Stimulated activated CD8-positive, alpha-beta memory T cell treated with anti-CD3 and anti-CD28 coated beads, Interleukin-4, amount 100 ng/mL, for 4 hours (primary cell): ENCODE results near the gene KCNQ2.

Experiments
- DNase-seq, 2 donors: peaks; one replicate each; pipeline ENCODE4 v3.0.0-alpha.2; 2020; ENCODE audit warnings: low read depth in 2 of 2, low spot score in 1 of 2

Gene KCNQ2

DNA sequence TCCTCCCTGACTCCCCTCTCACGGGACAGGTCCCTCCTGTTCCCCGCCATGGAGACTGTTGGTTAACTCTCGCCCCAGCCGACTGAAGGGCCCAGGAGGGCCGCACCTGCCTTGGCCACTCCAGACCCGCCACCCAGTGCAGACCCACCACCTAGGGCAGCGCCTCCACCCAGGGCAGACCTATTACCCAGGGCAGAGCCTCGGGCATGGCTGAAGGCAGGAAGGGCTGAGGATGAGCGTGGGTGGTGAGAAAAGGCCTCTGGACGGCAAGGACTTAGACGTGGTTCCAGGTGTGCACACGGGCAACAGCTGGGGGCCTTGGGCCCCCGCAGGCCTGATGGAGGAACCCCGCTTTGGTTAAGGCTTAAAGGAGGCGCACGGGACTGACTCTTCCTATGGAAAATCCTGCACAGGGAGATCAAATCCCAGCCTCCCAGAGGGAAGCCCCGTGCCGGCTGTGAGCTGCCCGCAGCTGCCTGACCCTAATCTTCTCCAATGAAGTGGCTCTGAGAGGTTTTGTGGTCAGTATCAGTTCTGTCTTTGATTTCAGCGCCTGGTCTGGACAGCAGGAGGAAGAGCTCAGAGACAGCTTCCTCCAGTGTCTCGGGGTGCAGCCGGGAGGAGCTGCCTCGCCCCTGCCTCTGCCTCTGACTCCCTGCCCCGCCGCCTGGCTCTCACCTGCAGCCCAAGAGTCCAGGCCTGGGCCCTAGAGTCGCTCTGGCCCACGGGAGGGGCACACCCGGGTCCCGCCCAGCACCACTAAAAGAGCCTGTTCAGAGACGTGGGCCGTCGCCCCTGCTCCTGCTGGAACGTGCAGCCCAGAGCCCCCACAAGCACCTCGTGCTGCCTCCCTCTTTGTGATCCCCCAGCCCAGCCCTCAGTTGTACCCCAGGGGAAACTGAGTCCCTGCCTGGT, 99.2 kb downstream of the KCNQ2 start:
- no peak for DNase-seq

DNA sequence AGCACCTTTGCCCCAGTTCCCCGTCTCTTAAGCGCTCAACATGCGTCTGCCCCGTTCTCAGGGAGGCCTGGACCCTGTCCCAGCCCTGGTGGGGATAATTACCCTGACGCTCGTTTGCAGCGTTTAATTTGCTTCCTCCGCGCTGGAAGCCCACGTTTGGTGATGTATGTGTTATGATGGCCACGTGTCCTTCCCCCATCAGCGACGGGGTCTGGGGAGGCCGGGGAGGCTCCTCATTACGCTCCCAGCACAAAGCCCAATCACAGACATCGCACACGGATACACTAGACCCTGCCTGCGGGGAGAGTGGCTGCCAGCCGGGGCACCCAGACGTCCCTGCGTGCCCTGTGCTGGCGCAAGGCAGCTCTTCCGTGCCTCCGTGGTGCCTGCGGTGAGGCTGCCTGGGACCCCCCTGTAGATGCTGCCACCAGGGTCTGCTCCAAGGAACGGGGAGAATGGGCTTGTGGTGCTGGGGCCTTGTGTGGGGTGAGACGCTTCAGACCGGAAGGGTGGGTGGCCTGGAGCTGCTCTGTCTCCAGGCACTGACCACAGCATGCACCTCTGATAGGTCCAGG, 101.1 kb downstream of the KCNQ2 start:
- DNase-seq = no peak

DNA sequence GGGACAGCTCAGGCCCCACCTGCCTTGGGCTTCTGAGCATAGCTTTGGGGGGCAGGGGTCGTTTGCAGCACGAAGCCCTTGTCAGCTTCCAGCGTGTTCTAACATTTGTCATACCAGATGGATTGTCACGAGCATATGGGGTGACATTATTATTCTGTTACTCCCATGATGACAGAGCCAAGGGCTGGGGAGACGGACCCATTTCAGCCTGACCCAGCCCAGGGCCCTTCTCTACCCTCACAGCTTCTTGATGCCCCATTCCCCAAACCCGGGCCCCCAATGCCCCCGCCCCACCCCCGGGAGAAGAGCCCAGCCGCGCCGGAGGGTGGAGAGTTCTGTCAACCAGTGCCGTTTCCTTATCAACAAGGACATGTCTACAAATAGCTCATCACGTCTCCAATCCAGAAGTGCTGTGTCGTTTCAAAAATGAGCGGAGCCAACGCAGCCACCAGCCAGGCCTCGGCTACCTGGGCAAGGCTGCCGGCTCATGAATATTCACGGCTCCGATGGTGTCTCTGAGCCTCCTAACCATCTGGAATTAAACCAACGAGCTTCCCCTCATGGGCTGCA, 101.8 kb downstream of the KCNQ2 start:
- DNase-seq = no peak

DNA sequence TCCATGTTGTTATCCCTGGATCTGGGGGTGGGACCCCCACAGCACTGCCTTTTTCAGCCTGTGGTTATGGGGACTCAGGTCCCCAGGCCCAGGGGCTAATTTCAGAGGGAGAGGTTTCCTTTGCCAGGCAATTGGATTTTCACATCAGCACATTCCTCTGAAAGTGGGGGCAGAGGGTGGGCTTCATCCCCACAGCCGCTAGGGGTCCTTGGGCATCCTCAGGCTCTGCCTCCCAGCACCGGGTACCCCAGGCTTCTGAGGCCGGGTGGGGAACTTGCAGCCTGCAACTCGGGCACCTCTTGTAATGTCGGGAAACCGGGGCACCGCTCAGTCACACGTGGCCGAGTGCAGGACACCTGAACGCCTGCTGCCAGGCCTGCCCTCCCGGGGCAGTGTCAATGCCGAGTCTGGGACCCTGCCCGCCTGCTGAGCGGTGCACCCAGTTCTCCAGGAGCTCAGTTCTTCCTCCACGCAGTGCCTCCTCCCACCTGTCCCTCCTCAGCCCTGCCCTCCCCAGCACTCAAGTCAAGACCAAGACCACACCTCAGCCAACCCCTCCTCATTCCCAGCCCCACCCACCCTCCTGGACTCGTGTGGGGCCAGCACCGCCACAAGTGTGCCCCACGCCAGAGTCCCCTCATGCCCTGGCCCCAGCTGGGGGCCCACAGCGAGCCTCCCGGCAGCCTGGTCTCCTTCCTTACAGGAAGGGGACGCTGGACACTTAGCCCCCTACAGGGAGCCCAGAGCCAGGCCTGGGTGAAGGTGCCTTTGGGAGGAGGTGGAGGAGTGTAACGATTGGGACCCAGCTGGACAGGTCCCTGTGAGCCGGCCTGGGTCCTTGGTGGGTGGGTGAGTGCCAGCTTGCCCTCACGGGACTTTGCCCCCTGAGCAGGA, 102.5 kb downstream of the KCNQ2 start:
- no peak for DNase-seq

DNA sequence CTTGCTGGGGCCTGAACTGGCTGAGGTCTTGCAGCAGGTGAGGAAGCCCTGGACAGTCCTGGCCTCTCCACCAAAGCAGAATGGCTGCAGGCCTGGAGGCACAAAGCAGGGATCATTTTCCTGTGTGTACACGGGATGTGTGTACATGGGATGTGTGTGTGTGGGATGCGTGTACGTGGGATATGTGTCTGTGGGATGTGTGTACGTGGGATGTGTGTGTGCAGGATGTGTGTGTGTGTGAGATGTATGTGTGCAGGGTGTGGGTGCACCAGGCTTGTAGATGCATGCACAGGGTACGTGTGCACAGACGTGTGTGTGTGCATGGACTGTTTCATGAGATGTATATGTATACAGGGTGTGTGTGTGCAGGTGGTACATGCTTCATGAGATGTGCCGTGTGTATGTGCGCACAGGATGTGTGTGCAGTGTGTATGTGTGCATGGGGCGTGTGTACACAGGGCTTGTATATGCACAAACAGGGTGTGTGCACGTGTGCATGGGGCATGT, 103.4 kb downstream of the KCNQ2 start:
- no peak for DNase-seq

DNA sequence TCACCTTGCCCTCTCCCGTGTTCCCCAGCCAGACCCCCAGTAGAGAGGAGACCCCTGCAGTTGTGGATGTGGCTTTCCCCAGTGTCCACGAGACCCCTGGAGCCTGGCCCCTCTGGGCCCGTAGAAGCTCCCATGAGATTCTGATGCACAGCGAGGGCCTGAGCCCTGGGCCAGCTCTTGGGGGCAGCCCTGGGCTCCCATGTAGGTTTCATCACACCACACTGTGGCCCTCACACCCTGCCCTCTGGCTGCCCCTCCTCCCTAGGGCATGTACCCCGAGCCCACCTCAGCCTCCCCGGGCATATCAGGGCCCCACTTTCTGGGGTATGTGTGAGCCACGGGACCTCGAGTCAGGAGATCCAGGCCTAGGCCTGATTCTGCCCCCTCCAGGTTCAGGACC, 104.3 kb downstream of the KCNQ2 start:
- no peak for DNase-seq

DNA sequence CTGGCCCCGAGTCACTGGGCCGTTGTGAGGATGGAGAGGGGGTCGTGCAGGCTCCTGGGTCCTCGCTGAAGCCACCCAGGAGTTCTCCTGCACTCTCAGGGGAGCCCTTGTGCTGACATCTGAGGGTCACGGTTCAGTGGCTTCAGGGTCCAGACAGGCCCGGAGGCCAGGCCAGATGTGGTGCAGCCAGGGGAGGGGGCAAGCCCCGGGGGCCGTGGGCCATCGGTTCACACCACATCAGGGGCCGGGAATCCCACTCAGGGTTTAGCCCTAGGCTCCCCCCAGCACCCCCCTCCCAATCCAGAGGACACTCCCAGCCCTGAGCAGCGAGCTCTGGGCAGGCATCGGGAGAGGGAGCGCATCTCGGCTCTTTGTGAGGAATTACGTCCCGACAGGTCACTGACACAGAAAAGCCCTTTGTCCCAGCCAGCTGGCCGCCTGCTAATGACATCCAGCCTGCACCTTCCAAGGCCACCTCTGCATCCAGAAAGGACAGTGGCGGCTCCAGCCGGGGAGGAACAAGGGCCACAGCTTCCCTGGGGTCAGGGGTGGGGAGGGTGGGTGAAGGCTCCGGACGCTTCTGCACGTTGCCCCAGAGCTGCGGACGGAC, 104.9 kb downstream of the KCNQ2 start:
- no peak for DNase-seq

DNA sequence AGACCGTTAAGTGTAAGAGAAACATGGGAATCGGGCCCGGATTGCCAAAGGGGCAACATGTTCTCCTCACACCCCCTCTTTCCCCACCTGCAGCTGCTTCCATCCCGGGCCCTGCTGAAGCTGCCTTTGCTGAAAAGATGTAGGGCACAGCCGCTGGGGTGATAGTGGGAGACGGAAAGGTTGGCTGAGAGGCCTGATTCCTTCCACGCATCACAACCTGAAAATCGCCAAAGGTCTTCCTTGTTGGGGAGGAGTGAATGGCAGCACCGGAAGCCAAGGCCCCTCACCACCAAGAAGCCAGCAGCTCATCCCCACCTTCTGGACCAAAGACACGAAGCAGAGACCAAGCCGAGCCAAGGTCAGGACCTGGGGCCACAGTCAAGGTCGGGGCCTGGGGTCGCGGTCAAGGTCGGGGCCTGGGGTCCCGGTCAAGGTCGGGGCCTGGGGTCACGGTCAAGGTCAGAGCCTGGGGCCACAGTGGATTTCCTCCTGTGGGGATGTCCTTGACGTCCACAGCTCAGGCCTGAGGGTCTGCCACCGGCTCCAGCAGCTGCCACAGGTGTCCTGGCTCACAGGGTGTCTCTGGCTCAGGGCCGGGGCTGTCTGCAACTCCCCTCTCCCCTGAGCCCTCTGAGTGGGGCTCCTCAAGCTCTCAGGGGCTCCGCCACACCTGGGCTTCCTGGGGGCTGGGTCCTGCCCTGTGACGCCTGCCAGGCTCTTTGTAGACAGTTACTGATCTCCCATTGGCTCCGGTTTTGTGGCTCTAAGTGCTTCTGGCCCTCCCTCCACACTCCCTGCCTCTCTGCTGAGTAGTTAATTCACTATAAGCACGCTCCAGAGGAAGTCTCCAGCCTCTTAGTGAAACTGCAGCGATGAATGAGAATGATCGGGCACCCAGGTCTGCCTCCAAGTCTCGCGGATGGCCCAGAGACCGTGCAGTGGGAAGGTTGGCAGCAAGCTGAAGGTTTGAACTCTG, 105.8 kb downstream of the KCNQ2 start:
- DNase-seq = no peak

DNA sequence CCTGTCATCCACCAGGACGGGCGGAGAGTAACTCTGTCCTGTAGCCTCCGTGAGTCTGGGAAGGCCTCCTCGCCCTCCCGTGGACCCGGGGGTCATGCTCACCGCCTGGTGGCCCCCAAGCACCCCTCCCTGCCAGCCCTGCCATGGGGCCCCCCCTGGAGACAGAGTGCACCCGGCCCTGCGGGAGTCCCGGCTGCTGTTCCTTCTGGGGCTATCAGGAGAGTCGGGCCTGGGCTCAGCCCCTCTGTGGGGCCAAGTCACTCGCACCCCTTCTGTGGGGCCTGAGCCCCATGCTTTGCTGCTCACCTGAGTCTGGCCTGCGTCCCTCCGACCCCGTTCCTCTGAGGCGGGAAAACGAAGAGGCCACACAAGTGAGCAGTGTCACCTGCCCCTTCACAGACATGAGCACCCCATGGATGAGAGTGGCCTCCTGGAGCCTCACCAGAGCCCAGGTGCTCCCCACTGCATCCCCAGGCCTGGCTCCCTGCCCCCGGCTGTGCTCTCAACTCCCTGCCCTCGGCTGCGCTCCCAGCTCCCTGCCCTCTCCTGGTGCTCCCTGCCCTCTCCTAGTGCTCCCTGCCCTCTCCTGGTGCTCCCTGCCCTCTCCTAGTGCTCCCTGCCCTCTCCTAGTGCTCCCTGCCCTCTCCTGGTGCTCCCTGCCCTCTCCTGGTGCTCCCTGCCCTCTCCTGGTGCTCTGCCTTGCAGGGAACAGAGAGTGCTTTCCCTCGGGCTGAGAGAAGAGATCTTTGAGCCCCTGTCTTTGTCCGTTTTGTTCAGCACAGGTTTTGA, 106.7 kb downstream of the KCNQ2 start:
- no peak for DNase-seq

DNA sequence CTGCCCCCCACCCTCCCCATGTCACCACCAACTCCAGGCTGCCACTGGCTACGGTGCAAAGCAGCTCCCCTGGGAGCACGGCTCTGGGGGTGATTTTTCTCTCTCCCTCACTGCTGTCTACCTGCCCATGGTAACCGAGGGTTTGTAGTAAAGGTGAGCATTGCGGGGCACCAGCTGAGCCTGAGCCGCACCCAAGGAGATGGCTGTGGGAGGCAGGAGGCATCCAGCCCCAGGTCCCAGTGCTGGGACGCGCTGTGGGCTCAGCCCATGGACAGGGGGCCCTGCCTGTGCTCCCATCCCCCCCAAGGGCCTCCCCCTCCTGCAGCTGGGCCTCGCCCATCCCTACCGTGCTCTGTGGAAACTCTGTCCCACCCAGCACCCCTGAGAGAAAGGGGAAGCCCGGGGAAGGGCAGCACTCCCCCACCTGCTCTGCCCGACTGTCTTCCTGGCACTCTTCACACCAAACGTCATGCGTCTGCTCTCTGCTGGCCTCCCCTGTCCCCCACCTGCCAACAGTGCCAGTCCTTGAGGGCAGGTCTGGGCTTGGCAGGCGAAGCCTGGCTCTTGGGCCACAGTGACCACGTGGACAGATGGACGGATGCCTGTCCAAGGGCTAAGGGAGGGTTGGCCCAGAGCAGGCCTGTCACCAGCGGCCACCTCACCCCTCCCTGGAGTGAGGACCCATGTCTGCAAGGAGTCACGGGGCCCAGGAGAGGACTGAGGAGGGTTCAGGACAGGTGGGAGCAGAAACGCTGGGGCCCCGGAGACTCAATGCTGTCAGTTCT, 107.5 kb downstream of the KCNQ2 start:
- DNase-seq = no peak

DNA sequence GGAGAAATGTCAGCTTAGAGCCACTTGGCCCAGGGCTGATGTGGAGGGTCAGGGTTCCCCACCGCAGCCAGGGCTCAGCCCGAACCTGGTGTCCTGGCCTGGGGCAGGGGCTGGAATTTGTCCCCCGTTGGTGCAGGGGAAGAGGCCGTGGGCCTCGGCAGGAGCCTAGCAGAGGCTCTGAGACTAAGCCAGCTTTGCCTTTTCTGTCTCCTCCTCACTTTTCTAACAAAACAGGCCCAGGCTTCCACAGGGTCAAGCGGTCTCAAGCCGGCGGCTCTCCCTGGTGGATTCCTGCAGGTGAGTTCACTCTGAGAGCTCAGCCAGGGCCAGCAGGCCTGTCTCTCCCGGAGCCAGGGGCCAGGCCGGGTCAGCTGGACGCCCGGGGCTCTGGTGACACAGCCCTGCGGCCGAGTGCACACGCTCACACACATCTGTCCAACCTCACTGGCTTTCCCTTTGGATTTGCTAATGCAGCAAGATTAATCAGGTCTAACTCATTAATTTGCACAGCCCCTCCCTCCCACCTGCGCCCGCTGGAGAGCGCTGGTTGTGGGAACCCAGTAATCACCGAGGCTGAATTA, 108.4 kb downstream of the KCNQ2 start:
- no peak for DNase-seq

DNA sequence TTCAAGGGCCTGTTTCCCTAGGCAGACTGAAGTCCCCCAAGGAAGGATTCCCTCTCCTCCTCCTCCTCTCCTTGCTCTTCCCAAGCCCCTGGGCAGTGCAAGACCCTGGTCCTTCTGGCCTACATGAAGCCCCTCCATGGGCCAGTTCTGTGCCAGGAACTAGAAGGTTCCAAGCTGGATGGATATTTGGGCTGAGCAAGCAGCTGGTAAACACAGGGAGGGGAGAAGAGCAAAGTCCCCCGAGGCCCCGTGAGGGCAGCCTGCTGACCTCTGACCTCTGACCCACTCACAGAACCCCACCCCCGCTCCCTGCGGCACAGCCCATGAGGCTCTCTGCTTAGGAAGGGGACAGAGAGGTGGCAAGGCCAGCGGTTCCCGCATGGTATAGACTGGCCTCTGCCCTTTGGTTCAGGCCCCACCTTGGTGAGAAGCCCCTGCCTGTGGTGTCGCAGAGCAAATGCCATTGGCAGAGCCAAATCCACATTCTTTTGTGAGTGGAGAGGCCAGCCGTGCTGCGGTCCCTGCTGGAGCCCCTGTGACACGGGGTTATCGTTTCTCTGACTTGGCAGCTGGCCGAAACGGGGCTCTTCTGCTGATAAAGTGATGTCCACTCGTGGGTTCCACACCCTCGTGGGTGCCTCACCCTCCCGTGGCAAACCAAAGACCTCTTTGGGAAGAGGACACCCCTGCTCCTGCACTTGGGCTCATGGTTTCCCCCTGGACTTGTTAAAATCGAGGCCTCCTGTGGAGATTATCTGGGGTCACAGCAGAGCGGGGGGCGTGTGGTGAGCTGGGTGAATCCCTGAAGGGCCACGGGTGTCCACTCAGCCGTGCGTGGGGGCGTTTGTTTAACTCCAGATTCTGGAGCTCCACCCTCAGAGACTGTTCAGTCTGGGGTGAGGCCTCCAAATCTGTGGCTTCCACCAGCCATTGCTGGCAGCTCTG, 109.2 kb downstream of the KCNQ2 start:
- no peak for DNase-seq

DNA sequence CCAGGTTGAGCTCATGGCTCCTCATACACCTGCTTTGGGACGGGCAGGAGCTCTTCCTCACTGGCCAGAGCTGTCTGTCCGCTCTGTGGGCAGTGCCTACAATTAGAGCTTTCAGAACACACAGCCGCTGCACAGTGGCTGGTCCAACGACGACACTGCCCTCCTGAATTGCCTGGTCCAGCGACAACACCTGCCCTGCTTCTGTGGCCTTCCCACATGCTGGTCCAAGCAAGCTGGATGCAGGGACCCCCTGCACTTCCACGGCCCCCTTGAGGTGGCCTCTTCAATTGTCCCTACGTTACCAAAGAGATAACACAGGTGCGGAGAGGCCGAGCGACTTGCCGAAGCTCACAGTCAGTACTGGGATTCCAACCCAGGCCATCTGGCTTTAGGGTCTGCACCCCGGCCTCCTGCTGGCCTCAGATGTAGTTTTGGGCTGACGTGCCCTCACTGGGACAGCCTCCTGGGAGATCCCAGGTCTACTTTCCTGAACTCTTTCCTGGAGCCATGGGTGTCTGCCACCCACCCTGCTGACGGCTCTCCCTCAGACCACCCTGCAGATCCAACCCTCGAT, 109.9 kb downstream of the KCNQ2 start:
- DNase-seq = no peak

DNA sequence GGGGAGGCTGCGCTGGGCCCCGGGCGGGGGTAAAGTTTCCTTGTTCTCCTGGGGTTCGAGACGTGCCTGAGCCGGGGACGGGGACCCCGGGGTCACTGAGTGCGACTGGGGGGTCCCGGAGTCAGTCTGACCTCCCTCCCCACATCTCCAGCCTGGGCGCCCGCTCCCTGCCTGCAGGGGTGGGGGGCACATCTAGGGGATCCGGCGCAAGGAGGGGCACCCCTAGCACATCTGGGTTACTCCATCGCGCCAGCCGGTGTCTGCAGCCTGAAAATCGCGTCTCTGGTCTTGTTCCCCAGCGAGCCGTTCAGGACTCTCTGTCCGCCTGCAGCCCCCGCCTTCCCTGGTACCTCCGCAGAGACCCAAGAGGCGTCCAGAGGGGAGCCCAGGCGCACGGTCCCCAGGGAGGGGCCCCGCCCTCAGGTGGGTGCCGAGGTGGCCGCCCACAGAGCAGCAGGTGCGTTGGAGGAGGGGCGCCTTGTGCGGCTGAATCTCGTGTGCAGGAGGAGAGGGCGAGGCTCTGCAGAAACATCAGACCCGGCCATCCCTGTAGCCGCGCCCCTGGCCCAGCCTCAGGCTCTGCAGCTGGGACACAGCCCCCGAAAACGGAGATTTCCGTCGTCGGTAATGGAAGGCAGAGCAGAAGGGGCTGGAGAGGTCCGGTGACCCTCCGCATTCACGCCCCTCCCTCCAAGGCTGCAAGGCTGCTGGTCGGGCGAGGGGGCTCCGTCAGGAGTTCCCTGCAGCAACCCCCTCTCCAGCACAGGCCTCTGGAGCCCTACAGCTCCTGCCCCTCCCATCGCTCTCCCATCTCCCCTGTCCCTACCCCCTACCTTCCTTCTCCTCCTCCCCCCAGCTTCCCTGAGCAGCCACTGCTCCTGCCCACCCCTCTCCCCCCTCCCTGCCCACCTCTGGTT, 110.7 kb downstream of the KCNQ2 start:
- no peak for DNase-seq

DNA sequence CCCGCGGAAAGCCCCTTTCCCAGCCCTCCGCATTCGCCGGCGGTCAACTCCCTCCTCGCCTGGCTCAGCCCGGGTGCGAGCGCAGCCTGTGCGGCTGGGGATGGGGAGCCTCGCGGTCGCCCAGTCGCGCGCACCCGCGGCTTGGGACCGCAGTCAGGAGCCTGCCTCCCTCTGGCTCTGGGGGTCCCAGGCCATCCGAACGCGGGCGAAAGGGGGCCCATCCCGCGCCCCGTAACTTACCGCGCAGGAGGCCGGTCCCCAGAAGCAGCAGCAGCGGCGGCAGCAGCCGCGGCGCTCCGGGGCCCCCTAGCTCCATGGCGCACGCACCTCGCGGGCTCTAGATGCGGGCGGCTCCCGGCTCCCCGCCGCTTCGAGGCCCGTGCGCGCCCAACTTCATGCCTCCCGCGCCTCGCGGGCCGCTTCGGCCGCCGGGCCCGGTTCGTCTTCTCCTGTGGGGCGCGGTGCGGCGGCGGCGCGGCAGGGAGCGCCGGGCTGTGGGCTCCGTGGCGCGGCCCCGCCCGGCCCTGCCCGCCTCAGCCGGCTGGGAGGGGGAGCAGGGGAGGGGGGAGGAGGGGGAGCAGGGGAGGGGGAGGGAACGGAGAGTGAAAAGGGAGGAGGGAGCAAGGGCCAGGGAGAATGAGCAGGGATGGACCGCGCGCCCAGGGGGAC, 111.5 kb downstream of the KCNQ2 start, which contains the start of gene CHRNA4:
CHRNA4 (minus strand) TSS at position 500 of the 669 bp plus-strand sequence; CDS start at position 316, 184 bp downstream.
- DNase-seq = no peak
